IPS DF 19.7 (cell line): Measurements from ENCODE around the gene COPS6.
"Not testable (repeated sequence)": the region's sequence is repeated elsewhere in the genome, so short reads cannot be mapped to it uniquely, and the experiment has no call there.

Experiments used
- DNase-seq: peaks from one replicate; pipeline ENCODE4 v3.0.0-alpha.2; 2013; ENCODE audit warnings: low read depth, low spot score

The COPS6 gene

GRCh38 chr7:100126931-100127865 lies 38.4 kb downstream of the COPS6 start, which contains the start of gene MBLAC1:
Gene MBLAC1 (plus strand): TSS chr7:100126967. CDS start chr7:100127396, 429 bp downstream.
- no peak for DNase-seq

- DNase-seq: no peak
These were observed 39.3 kb downstream of the COPS6 start for GRCh38 chr7:100127866-100128636.

- no peak for DNase-seq
These were observed 39.8 kb downstream of the COPS6 start for GRCh38 chr7:100128637-100128963.

GRCh38 chr7:100130220-100130607 lies 41.4 kb downstream of the COPS6 start:
- DNase-seq: not testable (repeated sequence)

- DNase-seq: no peak
These were observed 42.1 kb downstream of the COPS6 start for GRCh38 chr7:100130608-100131453.

GRCh38 chr7:100132126-100132525 lies 43.4 kb downstream of the COPS6 start:
- DNase-seq: no peak

- DNase-seq: no peak
These were observed 44.0 kb downstream of the COPS6 start for GRCh38 chr7:100132697-100133151.

GRCh38 chr7:100137851-100138760 lies 49.3 kb downstream of the COPS6 start:
- no peak for DNase-seq

- DNase-seq: no peak
These were observed 52.8 kb downstream of the COPS6 start for GRCh38 chr7:100141555-100141949.
